Esophagus squamous epithelium (tissue), 4 donors: ENCODE results near the gene CORIN.

Experiments
- CTCF ChIP-seq, 6 experiments: fragments of 450-650 bp in 4 of 6; fragments of 200-600 bp in 2 of 6; sonication (generic) in 2 of 6; IDR thresholded peaks; one replicate each; pipeline ENCODE4 v1.5.1; 2016 to 2019; ENCODE audit warnings: antibody characterized with exemption in 6 of 6, mild to moderate bottlenecking in 4 of 6, moderate library complexity in 4 of 6
- POLR2A ChIP-seq, 4 donors: fragments of 450-650 bp; IDR thresholded peaks; one replicate each; pipeline ENCODE4 v1.6.1; 2017; ENCODE audit warnings: antibody characterized with exemption in 4 of 4, mild to moderate bottlenecking in 4 of 4, moderate library complexity in 3 of 4

- TF ChIP-seq CTCF (IDR thresholded peaks at IDR 0.05) (no peak), POLR2A (IDR thresholded peaks at IDR 0.05) (no peak)
Measured at GRCh38 chr4:47750788-47751187, 87.1 kb downstream of the CORIN start.
